ENCODE data around the gene ZNF554. TPM values are rescaled to one million over a fixed set of nuclear protein-coding genes. Genes with fewer than 3 reads are reported as not detected.

Gene ZNF554
- total RNA-seq = 3.4 and 3.9 TPM in 2 replicates

GRCh38 chr19:2819540-2820111 lies at the start of gene ZNF554:
ZNF554 (plus strand) TSS chr19:2819868; CDS start chr19:2820072, 204 bp downstream.

GRCh38 chr19:2782936-2783780 lies 36.5 kb upstream of the ZNF554 start, which contains the start of gene SGTA:
SGTA (minus strand) TSS chr19:2783273; CDS start chr19:2769068, 14,205 bp downstream.

GRCh38 chr19:2785244-2785997 lies 34.2 kb upstream of the ZNF554 start, which contains the start of gene THOP1:
THOP1 (plus strand) TSS chr19:2785503; CDS start chr19:2785663, 160 bp downstream.

GRCh38 chr19:2840794-2841791 lies 21.4 kb downstream of the ZNF554 start, which contains the start of gene ZNF555:
ZNF555 (plus strand) TSS chr19:2841475; CDS start chr19:2841573, 98 bp downstream.

GRCh38 chr19:2867025-2867991 lies 47.6 kb downstream of the ZNF554 start, which contains the start of gene ZNF556:
ZNF556 (plus strand) TSS chr19:2867335; CDS start chr19:2867422, 87 bp downstream.

Other genes starting within 250 kb of the ZNF554 start
- 1.4 TPM in 2 replicates for gene GNG7, start 117.2 kb upstream of the ZNF554 start, total RNA-seq
- gene DIRAS1, start 98.5 kb upstream of the ZNF554 start, total RNA-seq = 0.17 and 0.33 TPM in 2 replicates
- gene SLC39A3, start 79.9 kb upstream of the ZNF554 start, total RNA-seq = 16.1 and 16.9 TPM in 2 replicates
- 27.4 and 27.6 TPM in 2 replicates for gene SGTA, start 36.6 kb upstream of the ZNF554 start, total RNA-seq
- 37.2 and 46.7 TPM in 2 replicates for gene THOP1, start 34.4 kb upstream of the ZNF554 start, total RNA-seq
- gene ZNF555, start 21.6 kb downstream of the ZNF554 start, total RNA-seq = 5.6 and 6.4 TPM in 2 replicates
- gene ZNF556, start 47.5 kb downstream of the ZNF554 start, total RNA-seq = not detected in 2 replicates
- gene ZNF57, start 81.1 kb downstream of the ZNF554 start, total RNA-seq = 2.6 and 4.2 TPM in 2 replicates
- gene ZNF77, start 125.1 kb downstream of the ZNF554 start, total RNA-seq = 3.6 and 5.7 TPM in 2 replicates
- gene TLE6, start 157.7 kb downstream of the ZNF554 start, total RNA-seq = 1.7 TPM in 2 replicates
- gene TLE2, start 209.4 kb downstream of the ZNF554 start, total RNA-seq = 4.8 and 6.0 TPM in 2 replicates
- 93.0 and 114 TPM in 2 replicates for gene TLE5, start 242.6 kb downstream of the ZNF554 start, total RNA-seq